Thyroid gland (tissue), 4 donors: ENCODE measurements around the gene KIT.

Source experiments
- POLR2A ChIP-seq, 2 donors: fragments of 450-650 bp; IDR thresholded peaks; one replicate each; pipeline ENCODE4 v1.6.1; 2017; ENCODE audit warnings: antibody characterized with exemption in 2 of 2, mild to moderate bottlenecking in 2 of 2, moderate library complexity in 1 of 2
- TF ChIP-seq, protein P1 (sequence below), 6 experiments: fragments of 200-600 bp in 3 of 6; fragments of 450-650 bp in 3 of 6; sonication (generic) in 3 of 6; IDR thresholded peaks; one replicate each; pipeline ENCODE4 v1.5.1; 2016 to 2019; ENCODE audit warnings: antibody characterized with exemption in 6 of 6, mild to moderate bottlenecking in 2 of 6, inconsistent platforms in 1 of 6, moderate library complexity in 1 of 6

DNA sequence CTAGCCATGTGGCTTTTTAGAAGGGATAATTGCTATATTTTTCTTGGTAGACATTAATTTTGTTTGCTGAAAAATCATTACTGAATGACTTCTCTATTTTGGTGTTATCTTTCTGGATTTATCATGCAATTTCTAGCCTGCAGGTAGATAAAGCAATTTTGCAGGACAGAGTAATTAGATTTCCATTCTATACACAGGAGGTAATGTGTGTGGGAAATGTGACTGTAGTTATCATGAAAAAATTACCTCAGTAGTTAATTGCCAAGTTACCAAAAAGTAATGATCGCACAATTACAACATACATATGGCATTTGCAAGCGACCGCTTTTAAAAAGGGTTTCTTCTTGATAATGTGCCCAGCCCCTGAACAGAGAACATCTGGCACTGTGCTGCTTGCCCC, 66.1 kb downstream of the KIT start:
- TF ChIP-seq POLR2A (IDR thresholded peaks at IDR 0.05): no peak
- TF ChIP-seq, protein P1, sequence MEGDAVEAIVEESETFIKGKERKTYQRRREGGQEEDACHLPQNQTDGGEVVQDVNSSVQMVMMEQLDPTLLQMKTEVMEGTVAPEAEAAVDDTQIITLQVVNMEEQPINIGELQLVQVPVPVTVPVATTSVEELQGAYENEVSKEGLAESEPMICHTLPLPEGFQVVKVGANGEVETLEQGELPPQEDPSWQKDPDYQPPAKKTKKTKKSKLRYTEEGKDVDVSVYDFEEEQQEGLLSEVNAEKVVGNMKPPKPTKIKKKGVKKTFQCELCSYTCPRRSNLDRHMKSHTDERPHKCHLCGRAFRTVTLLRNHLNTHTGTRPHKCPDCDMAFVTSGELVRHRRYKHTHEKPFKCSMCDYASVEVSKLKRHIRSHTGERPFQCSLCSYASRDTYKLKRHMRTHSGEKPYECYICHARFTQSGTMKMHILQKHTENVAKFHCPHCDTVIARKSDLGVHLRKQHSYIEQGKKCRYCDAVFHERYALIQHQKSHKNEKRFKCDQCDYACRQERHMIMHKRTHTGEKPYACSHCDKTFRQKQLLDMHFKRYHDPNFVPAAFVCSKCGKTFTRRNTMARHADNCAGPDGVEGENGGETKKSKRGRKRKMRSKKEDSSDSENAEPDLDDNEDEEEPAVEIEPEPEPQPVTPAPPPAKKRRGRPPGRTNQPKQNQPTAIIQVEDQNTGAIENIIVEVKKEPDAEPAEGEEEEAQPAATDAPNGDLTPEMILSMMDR (IDR thresholded peaks at IDR 0.05): no peak
